ENCODE data around the gene TFAP2A. TPM values are rescaled to one million over a fixed set of nuclear protein-coding genes. Genes with fewer than 3 reads are reported as not detected.

The TFAP2A gene
- total RNA-seq, 6 experiments from 2014 or later, result 64.1 to 89.0 (median 83.8) TPM

DNA sequence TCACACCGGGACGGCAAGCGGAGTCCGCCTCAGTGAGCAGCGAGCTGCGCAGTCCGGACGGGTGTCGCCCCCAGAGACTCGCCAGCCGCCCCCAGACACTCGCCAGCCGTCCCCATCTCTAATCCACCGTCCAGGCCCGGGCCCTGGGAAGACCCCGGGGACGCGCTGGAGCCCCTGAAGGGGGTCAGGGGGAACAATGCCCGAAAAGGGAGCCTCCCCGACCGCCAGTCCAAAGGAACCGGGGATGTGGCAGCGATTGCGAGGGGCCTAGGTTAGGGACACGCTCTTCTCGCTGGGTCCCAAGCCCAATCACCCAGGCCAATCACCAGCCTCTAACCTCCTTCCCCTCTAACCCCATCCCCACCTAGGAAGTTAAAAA lies 33.1 kb downstream of the TFAP2A start:
- DNase-seq, result no peak
- no peak overlapping the region for H3K4me3 Mint-ChIP-seq
- peaks cover 18% of the 10 kb centered on the region for H3K4me1 Mint-ChIP-seq (ENCODE audit: low read depth)
- TF ChIP-seq, protein P1, sequence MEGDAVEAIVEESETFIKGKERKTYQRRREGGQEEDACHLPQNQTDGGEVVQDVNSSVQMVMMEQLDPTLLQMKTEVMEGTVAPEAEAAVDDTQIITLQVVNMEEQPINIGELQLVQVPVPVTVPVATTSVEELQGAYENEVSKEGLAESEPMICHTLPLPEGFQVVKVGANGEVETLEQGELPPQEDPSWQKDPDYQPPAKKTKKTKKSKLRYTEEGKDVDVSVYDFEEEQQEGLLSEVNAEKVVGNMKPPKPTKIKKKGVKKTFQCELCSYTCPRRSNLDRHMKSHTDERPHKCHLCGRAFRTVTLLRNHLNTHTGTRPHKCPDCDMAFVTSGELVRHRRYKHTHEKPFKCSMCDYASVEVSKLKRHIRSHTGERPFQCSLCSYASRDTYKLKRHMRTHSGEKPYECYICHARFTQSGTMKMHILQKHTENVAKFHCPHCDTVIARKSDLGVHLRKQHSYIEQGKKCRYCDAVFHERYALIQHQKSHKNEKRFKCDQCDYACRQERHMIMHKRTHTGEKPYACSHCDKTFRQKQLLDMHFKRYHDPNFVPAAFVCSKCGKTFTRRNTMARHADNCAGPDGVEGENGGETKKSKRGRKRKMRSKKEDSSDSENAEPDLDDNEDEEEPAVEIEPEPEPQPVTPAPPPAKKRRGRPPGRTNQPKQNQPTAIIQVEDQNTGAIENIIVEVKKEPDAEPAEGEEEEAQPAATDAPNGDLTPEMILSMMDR (IDR thresholded peaks at IDR 0.05), result no peak
- H3K9me3 Mint-ChIP-seq, result no peaks in the 10 kb centered on the region
- no peaks in the 10 kb centered on the region; the same call in 1 of the 2 replicates for H3K36me3 Mint-ChIP-seq (ENCODE audit: low read depth)
- no peaks in the 10 kb centered on the region; the same call in 1 of the 2 replicates for H3K27me3 Mint-ChIP-seq (ENCODE audit: insufficient read depth)
- H3K27ac Mint-ChIP-seq, result no peak overlapping the region

DNA sequence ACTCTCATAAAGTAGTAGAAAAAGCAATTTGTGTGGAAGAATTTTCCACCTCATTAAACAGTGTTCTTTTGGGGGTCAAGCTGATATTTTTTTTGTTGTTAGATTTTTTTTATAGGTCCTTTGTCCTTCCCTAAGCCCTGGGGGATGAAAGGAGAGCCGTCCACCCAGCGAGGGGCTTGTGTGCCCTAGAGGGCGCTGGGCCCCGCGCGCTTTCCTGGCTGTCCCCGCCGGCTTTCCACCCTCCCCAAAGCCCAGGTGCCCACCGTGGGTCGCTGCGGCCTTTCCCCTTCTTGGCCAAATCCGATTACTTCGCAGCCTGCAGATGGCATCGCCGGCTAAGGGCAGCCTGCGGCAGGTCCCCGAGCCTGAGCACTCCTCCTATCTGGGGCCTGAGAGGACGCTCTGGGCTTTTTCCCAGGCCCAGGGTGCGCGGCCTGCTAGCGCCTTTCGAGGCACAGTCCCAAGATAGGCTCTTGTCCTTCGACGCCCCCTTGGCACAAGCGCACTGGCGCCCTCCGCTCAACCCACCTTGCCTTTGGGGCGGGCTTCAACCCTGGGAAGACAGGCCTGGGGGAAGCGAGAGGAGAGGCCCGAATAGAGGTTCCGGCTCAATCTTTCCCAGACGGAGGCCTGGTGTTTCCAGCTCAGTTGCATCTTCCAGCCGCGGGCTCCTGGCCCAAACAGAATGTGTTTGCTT lies 33.6 kb downstream of the TFAP2A start:
- no peaks in the 10 kb centered on the region; the same call in 1 of the 2 replicates for H3K27me3 Mint-ChIP-seq (ENCODE audit: insufficient read depth)
- H3K4me3 Mint-ChIP-seq, result no peak overlapping the region
- H3K36me3 Mint-ChIP-seq (ENCODE audit: low read depth), result no peaks in the 10 kb centered on the region; the same call in 1 of the 2 replicates
- H3K4me1 Mint-ChIP-seq (ENCODE audit: low read depth), result peaks cover 18% of the 10 kb centered on the region
- no peaks in the 10 kb centered on the region for H3K9me3 Mint-ChIP-seq
- no peak overlapping the region for H3K27ac Mint-ChIP-seq
- TF ChIP-seq, protein P1 (IDR thresholded peaks at IDR 0.05), result peak; percentile 25; the same call in 1 of the 2 replicates
- no peak for DNase-seq

DNA sequence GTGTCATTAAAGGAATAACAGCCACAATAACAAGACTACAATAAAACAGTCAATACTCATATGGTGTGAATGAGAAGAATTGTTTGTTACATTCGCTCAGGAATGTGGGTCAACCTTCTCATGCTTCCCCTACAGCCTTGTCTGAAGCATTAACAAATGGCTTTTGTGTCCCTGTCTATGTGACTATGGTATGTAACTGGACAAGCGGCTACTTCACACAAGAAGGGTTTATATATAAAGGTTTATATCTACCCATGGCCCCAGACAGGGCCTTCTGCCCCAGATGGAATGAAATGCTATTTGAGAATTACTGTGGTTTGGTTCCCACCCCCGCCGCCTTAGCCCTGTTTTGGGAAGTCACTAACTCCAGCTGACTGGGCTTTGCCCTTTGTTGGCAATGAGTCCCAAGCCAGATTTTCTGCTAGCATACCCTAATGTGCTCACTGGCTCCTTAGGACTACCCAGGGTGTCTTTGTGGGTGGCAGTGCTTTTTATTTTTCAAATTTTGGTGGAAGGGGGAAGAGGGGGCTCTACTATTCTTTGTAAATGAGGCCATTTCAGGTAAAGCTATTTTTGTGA lies 39.4 kb downstream of the TFAP2A start:
- DNase-seq, result no peak
- Mint-ChIP-seq H3K27ac (no peak overlapping the region), H3K4me3 (no peak overlapping the region), H3K36me3 (ENCODE audit: low read depth) (no peaks in the 10 kb centered on the region), H3K9me3 (no peaks in the 10 kb centered on the region), H3K27me3 (ENCODE audit: insufficient read depth) (no peaks in the 10 kb centered on the region; the same call in 1 of the 2 replicates), H3K4me1 (ENCODE audit: low read depth) (peaks cover 34% of the 10 kb centered on the region)
- TF ChIP-seq, protein P1 (IDR thresholded peaks at IDR 0.05), result no peak

DNA sequence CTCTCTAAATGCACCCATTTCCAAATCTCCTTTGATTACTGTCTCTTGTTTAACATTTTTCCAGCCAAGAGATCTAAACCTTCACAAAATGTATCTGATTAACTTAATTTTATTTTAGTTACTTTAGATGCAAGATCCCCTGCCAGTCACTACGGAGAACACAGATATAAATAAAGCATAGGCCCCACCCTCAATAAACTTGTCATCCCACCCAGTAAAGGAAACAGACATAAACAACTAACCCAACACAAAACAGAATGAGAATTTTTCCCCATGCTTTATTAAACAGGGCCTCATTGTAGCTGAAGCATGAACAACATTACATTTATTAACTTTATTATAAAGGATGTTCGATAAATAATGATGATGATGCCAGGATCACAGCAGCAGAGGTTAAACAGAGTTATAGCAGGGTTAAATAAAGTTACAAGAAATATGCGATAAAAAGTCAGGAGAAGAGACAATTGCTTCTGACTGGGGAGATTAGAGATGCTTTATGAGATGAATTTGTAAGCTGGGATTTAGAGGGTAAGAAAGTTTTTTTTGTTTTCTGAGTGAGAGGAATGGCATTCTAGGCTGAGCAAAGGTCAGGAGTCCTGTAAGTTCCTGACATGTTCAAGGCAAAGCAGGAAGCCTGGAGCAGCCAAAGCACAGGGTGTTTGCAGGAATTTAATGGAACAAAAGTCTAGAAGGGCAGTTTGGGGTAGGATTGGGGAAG lies 41.1 kb downstream of the TFAP2A start:
- H3K36me3 Mint-ChIP-seq (ENCODE audit: low read depth), result no peaks in the 10 kb centered on the region
- H3K9me3 Mint-ChIP-seq, result no peaks in the 10 kb centered on the region
- TF ChIP-seq, protein P1 (IDR thresholded peaks at IDR 0.05), result no peak
- H3K4me1 Mint-ChIP-seq (ENCODE audit: low read depth), result peaks cover 46% of the 10 kb centered on the region
- peak; percentile 49 for DNase-seq
- peak overlapping the region; percentile 24 for H3K4me3 Mint-ChIP-seq
- no peaks in the 10 kb centered on the region; the same call in 1 of the 2 replicates for H3K27me3 Mint-ChIP-seq (ENCODE audit: insufficient read depth)
- peak overlapping the region; percentile 80 for H3K27ac Mint-ChIP-seq

DNA sequence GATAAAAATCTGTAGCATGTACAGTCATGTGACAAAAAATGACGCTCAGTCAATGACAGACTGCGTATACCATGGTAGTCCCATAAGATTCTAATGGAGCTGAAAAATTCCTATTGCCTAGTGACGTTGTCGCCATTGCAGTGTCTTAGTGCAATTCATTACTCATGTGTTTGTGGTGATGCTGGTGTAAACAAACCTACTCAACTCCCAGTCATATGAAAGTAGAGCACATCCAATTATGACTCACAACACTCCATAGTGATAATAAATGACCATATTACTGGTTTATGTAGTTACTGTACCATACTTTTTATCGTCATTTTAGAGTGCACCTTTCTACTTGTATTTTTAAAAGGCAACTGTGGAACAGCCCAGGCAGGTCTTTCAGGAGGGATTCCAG lies 45.0 kb downstream of the TFAP2A start:
- Mint-ChIP-seq H3K27ac (peak overlapping the region; percentile 65; the same call in 1 of the 2 replicates), H3K4me3 (no peak overlapping the region; the same call in 1 of the 2 replicates), H3K27me3 (ENCODE audit: insufficient read depth) (no peaks in the 10 kb centered on the region; the same call in none of the 2 replicates), H3K4me1 (ENCODE audit: low read depth) (peaks cover 33% of the 10 kb centered on the region), H3K36me3 (ENCODE audit: low read depth) (peaks cover 7% of the 10 kb centered on the region), H3K9me3 (peaks cover under 1% of the 10 kb centered on the region; the same call in 1 of the 2 replicates)
- peak; percentile 89 for DNase-seq
- TF ChIP-seq, protein P1 (IDR thresholded peaks at IDR 0.05), result no peak

Data from HFFc6 (cell line).